ENCODE measurements around the gene OR52K1.

DNA sequence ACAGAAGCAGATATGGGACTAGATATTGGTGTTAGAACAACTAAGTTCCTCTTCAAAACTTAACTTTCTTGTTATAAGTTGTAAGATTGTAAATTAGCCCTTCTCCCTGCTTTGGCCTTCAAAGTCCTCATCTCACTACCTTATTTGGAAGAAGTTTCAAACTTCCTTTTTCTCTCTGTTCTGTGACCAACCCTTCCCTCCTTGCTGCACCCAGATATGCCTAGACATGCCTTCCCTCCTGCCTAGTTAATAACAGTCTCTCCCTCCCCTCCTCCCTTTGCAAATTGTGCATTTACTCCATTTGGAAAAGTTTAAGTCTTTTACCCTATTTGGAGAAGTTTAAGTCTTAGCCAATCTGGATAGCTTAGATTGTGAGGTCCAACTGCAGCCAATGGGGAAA, 28.4 kb upstream of the OR52K1 start:
- TF ChIP-seq CTCF (IDR thresholded peaks at IDR 0.05) (no peak), POLR2A (IDR thresholded peaks at IDR 0.05) (no peak), POLR2AphosphoS5 (IDR thresholded peaks at IDR 0.05) (no peak), EP300 (IDR thresholded peaks at IDR 0.05) (no peak)
